Keratinocyte (primary cell): ENCODE results near the gene PDE4DIP.
"Not testable (repeated sequence)": the region's sequence is repeated elsewhere in the genome, so short reads cannot be mapped to it uniquely, and the experiment has no call there.

Experiments
- CTCF ChIP-seq, 3 experiments: IDR thresholded peaks in 1 of 3; conservative IDR thresholded peaks in 1 of 3; optimal IDR thresholded peaks in 1 of 3; 2 replicates in 2 of 3; 3 replicates in 1 of 3; pipeline versions ENCODE3 to v1.5.1; 2011; ENCODE audit warnings: low read length in 3 of 3, mild to moderate bottlenecking in 3 of 3, moderate library complexity in 2 of 3, control low read depth in 1 of 3, inconsistent platforms in 1 of 3; ENCODE audit not compliant: insufficient read depth in 2 of 3; ENCODE audit errors: extremely low read depth in 1 of 3
- EZH2 ChIP-seq: IDR thresholded peaks from one replicate; pipeline ENCODE4 v1.6.1; 2012; ENCODE audit warnings: inconsistent platforms, mild to moderate bottlenecking, low read length, moderate library complexity

- TF ChIP-seq CTCF (optimal IDR thresholded peaks at IDR 0.05 in 1 of 3, IDR thresholded peaks at IDR 0.05 in 1 of 3, conservative IDR thresholded peaks at IDR 0.05 in 1 of 3; ENCODE audit: extremely low read depth in 1 of 3, insufficient read depth in 2 of 3, low read length in 3 of 3); EZH2: not testable (repeated sequence)
Measured at GRCh38 chr1:148888597-148888996, 44.4 kb downstream of the PDE4DIP start.
